HFFc6 (cell line): Measurements from ENCODE around the gene RBM33. TPM values are rescaled to one million over a fixed set of nuclear protein-coding genes. Genes with fewer than 3 reads are reported as not detected.

ENCODE experiments used
- DNase-seq: peaks from one replicate; pipeline ENCODE4 v3.0.0-alpha.2; 2018
- H3K27ac Mint-ChIP-seq: 2 replicates; pipeline ENCODE4 v1.8.0; 2020; ENCODE audit warnings: mild to moderate bottlenecking, mixed read lengths
- H3K27me3 Mint-ChIP-seq: 2 replicates; pipeline ENCODE4 v1.8.0; 2021; ENCODE audit warnings: mild to moderate bottlenecking, moderate library complexity, mixed read lengths; ENCODE audit not compliant: insufficient read depth
- H3K36me3 Mint-ChIP-seq: 2 replicates; pipeline ENCODE4 v1.8.0; 2021; ENCODE audit warnings: low read depth, mixed read lengths
- H3K4me1 Mint-ChIP-seq: 2 replicates; pipeline ENCODE4 v1.8.0; 2020; ENCODE audit warnings: low read depth, mixed read lengths
- H3K4me3 Mint-ChIP-seq: 2 replicates; pipeline ENCODE4 v1.8.0; 2020; ENCODE audit warnings: mild to moderate bottlenecking, moderate library complexity, mixed read lengths
- H3K9me3 Mint-ChIP-seq: 2 replicates; pipeline ENCODE4 v1.8.0; 2020; ENCODE audit warnings: mild to moderate bottlenecking, mixed read lengths
- CTCF ChIP-seq: fragments of 200-600 bp; sonication (generic); IDR thresholded peaks from 2 replicates; pipeline ENCODE4 v1.5.0; 2021; ENCODE audit warnings: antibody characterized with exemption, mild to moderate bottlenecking
- total RNA-seq, 6 experiments: library from RNA; stranded (reverse); fragmentation: NEBNext Ultra II Directional; extraction: Animal tissue kit (Norgen Biotek cat#: 25700); gene quantifications; 2 replicates in 1 of 6; 3 replicates in 5 of 6; pipeline ENCODE4 v1.2.3, GENCODE V29; 2021

RBM33 gene
- total RNA-seq, 6 experiments from 2014 or later, result 31.5 to 38.9 (median 34.5) TPM

- no peak overlapping the region for H3K4me3 Mint-ChIP-seq
- no peaks in the 10 kb centered on the region for H3K4me1 Mint-ChIP-seq
- H3K36me3 Mint-ChIP-seq, result peaks cover 5% of the 10 kb centered on the region
- TF ChIP-seq CTCF, result no peak
- no peaks in the 10 kb centered on the region; the same call in 1 of the 2 replicates for H3K27me3 Mint-ChIP-seq
- no peak overlapping the region for H3K27ac Mint-ChIP-seq
- no peaks in the 10 kb centered on the region for H3K9me3 Mint-ChIP-seq
- no peak for DNase-seq
Measured at GRCh38 chr7:155775691-155776090, 131.2 kb downstream of the RBM33 start.

- no peak for DNase-seq
- H3K4me3 Mint-ChIP-seq, result no peak overlapping the region
- peaks cover 2% of the 10 kb centered on the region for H3K27me3 Mint-ChIP-seq
Measured at GRCh38 chr7:155776606-155777005, 132.1 kb downstream of the RBM33 start.

GRCh38 chr7:155778349-155778748 is 133.9 kb downstream of the RBM33 start:
- Mint-ChIP-seq H3K27ac (no peak overlapping the region), H3K4me3 (no peak overlapping the region), H3K27me3 (peaks cover 2% of the 10 kb centered on the region), H3K9me3 (no peaks in the 10 kb centered on the region), H3K4me1 (no peaks in the 10 kb centered on the region), H3K36me3 (peaks cover 20% of the 10 kb centered on the region)
- no peak for DNase-seq
- TF ChIP-seq CTCF, result no peak

More at GRCh38 chr7:155776606-155777005, 132.1 kb downstream of the RBM33 start:
- no peak for TF ChIP-seq CTCF
- Mint-ChIP-seq H3K9me3 (no peaks in the 10 kb centered on the region), H3K4me1 (no peaks in the 10 kb centered on the region), H3K36me3 (peaks cover 14% of the 10 kb centered on the region), H3K27ac (no peak overlapping the region)

- DNase-seq, result no peak
- Mint-ChIP-seq H3K27me3 (peaks cover 8% of the 10 kb centered on the region), H3K4me1 (peaks cover 8% of the 10 kb centered on the region), H3K4me3 (no peak overlapping the region; the same call in 1 of the 2 replicates), H3K9me3 (no peaks in the 10 kb centered on the region), H3K36me3 (peaks cover 26% of the 10 kb centered on the region), H3K27ac (no peak overlapping the region)
- no peak for TF ChIP-seq CTCF
Measured at GRCh38 chr7:155780884-155781283, 136.4 kb downstream of the RBM33 start.

- H3K36me3 Mint-ChIP-seq, result peaks cover 26% of the 10 kb centered on the region
Measured at GRCh38 chr7:155781433-155781832, 137.0 kb downstream of the RBM33 start.

More at GRCh38 chr7:155781433-155781832, 137.0 kb downstream of the RBM33 start:
- Mint-ChIP-seq H3K4me3 (no peak overlapping the region), H3K27me3 (peaks cover 8% of the 10 kb centered on the region), H3K9me3 (no peaks in the 10 kb centered on the region), H3K27ac (no peak overlapping the region), H3K4me1 (peaks cover 12% of the 10 kb centered on the region)
- TF ChIP-seq CTCF, result no peak
- DNase-seq, result no peak
